ENCODE results near the gene TRIM71.
"Not testable (repeated sequence)": the region's sequence is repeated elsewhere in the genome, so short reads cannot be mapped to it uniquely, and the experiment has no call there.

TRIM71 gene

GRCh38 chr3:32844322-32844654, 26.5 kb downstream of the TRIM71 start:
- DNase-seq = no peak

- DNase-seq = no peak
Measured at GRCh38 chr3:32844914-32845313, 27.1 kb downstream of the TRIM71 start.

GRCh38 chr3:32845546-32845945, 27.7 kb downstream of the TRIM71 start:
- DNase-seq = not testable (repeated sequence)

GRCh38 chr3:32847045-32847444, 29.2 kb downstream of the TRIM71 start:
- not testable (repeated sequence) for DNase-seq

GRCh38 chr3:32847528-32847927, 29.7 kb downstream of the TRIM71 start:
- DNase-seq = no peak

- DNase-seq = no peak
Measured at GRCh38 chr3:32848215-32848614, 30.4 kb downstream of the TRIM71 start.

- no peak for DNase-seq
Measured at GRCh38 chr3:32849046-32849445, 31.2 kb downstream of the TRIM71 start.

DNA sequence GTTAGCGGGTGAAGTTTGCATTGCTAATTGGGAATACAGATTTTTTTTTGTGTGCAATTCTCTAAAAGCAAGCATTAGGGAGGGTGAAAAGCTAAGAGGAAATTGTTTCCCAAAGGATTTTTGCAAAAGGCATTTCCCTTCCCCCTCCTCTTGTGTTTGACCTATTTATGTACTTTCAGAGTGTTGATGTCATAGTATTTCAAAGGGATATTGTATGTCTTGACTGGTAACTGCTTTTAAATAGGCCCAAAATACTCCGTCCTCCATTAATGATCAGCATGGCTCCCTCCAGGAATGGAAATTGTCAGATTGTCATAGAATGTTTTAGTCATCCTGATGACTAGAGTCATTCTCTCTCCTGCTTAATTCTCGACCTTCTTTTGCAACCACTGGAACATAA, 32.4 kb downstream of the TRIM71 start:
- no peak for DNase-seq

- no peak for DNase-seq
Measured at GRCh38 chr3:32850636-32851035, 32.8 kb downstream of the TRIM71 start.

GRCh38 chr3:32852146-32852545, 34.3 kb downstream of the TRIM71 start:
- no peak for DNase-seq

DNA sequence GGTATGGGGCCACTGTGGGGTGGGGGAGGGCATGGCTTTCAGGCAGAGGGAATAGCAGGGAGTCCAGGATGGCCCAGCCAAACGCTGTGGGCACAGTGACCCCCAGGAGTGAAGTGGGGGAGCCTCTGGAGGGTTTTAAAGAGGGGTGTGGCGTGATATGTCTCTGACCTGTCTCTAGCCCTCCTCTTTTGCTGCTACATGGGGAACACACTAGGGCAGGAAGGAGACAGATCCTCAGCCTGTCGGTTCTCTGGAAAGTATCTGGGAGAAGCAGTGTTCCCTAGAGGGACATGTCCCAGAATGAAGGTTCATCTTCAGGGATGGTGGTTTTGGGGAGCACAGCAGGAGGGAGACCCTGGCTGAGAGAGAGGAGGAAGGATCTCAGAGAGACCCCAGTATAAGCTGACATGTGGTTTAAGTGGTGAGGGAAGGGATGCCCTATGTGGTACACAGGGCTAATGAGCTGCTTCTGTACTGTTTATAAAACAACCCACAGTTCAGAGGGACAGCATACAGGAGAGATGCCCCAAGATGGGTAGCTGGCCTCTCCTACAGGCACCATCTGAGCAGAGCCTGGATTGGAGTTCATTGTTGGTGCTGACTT, 37.7 kb downstream of the TRIM71 start:
- no peak for DNase-seq

- DNase-seq = no peak
Measured at GRCh38 chr3:32856355-32856889, 38.6 kb downstream of the TRIM71 start.

- DNase-seq = no peak
Measured at GRCh38 chr3:32856901-32857507, 39.2 kb downstream of the TRIM71 start.

DNA sequence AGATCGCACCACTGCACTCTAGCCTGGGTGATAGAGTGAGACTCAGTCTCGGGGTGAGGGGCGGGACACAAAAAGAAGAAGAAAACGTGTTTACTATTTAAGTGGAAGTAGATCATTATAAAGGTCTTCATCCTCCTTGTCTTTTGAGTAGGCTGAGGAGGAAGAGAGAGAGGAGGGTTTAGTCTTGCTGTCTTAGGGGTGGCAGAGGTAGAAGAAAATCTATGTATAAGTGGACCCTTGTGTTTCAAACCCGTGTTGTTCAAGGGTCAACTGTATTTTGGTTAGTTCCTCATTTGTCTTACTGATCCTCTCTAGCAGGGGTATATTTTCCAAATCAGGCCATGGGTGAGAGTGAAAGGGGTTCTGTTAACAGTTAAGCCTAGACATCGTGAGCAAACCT, 40.1 kb downstream of the TRIM71 start:
- DNase-seq = no peak

DNA sequence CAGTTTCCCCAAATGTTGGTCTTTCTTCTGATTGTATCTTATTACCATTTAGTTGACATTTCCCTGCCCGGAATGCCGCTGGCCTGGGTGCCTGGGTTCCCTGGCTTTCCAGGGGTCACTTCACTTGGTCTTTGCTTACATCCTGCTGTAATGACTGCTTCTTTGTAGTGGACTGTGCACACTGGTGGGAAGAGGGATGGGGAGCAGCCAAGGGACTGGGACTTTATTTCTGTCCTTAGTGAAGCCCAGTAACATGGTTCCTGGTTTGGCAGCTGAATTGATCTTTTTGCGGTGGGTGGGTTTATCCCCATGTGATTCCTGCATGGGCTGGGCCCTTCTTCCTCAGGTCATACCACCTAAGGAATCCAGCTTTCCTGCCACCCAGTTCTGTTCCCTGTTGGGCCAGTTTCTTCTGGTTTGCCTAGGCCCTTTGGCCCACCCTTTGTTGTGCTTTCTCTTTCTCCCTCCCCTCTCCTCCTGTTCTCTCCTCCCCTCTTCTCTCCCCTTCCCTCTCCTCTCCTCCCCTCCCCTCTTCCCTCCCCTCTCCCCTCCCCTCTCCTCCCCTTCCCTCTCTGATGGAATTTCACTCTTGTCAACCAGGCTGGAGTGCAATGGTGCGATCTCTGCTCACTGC, 41.9 kb downstream of the TRIM71 start:
- DNase-seq = no peak

DNA sequence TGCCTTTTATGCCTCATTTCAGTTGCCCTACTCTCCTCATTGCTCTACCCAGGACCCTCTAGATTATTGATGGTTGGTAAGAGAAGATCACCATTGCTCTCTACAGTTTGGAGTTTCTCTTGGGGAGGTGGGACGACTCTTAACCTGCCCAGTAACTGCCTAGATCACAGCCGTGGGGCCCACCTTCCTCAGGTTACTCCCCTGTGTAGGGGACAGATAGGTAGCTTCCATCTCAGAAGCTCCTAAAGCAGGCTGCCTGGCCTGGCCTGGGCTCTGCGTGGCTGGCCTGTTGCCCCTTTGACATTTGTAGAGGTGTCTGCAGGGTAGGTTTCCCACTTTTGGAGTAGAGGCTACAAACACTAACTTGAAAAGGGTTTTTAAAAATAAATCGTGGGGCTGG, 42.7 kb downstream of the TRIM71 start:
- DNase-seq = no peak

DNA sequence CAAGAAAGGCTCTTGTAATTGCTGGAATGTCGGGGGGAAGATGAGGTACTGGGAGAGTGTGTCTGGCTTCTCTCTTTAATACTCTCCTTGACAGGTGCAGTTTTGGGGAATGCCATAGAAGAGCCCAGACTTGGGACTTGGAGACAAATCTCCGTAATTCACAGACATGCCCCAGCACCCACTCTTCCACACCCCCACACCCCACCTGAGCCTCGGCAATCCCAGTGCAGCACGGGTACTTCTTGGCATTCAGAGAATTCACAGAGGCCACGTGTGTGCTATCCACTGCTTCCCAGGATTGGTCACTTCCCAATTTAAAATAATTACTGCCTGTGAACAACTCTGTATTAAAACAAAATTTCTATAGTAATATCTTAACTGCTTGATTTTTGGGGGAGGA, 43.9 kb downstream of the TRIM71 start:
- no peak for DNase-seq

- DNase-seq = no peak
Measured at GRCh38 chr3:32862247-32862935, 44.6 kb downstream of the TRIM71 start.

GRCh38 chr3:32862936-32863487, 45.2 kb downstream of the TRIM71 start:
- no peak for DNase-seq

DNA sequence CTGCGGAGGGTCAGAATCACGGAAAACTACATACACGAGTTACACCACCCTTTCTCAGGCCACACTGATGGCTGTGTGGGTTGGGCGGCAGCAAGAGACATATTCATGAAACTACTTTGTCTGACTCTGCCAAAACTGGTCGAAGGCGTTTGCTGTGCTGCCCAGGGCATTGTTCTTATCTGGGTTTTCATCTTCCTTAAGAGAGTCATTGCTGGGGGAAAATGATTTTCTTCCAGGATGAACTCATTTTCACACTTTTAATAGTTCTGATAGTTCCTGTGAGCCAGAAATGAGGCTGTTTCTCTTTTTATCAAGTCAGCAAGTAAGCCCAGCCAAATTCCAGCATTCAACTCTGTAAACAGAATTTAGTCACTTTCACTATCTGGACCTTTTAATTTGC, 47.6 kb downstream of the TRIM71 start:
- DNase-seq = no peak

GRCh38 chr3:32866533-32866932, 48.7 kb downstream of the TRIM71 start:
- DNase-seq = no peak

GRCh38 chr3:32867954-32868353, 50.2 kb downstream of the TRIM71 start:
- DNase-seq = no peak

DNA sequence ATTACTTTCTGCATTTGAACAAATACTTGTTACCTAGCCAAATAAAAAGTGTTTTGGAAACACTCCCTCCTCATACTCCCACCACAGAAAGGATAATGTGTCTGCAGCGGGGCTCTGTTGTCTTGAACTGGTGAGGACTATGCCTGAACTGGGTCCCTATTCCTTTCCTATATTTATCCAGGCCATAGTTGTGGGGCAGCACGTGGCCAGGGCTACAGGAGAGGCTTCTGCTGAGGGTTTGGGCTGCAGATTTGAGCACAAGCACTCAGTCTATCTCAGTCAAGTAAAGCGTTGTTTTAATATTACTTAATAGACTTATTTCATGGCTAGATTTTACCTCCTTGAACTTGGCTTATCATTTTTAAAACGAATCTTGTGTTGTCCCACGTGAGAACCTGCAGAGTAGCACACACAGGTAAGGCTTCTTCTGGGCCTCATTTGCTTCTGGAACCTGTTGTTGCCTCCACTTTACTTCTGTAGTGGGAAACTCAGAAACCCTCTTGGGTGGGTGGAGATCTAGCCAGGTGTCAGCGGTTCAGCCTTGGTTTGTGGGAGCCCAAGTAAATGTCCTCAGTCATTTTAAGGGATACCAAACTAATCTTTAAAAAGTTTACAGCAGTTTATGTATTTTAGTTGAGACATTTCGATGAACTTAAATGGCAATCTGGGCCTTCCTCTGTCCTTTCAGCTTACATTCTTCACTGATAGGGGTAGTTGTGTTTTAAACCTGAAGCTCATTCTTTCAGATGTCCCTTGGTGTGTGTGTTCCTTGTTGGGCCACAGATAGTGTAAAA, 51.1 kb downstream of the TRIM71 start:
- DNase-seq = no peak
